NCI-H2107 treated with DMSO at 0.1 percent for 48 hours (cell line): ENCODE results near the gene ACSF2.
"Not testable (repeated sequence)": the region's sequence is repeated elsewhere in the genome, so short reads cannot be mapped to it uniquely, and the experiment has no call there.

ENCODE experiments used
- DNase-seq: peaks from one replicate; lab custom pipeline; 2025; ENCODE audit not compliant: unreplicated experiment; lab: John Stamatoyannopoulos, UW

Gene ACSF2, protein sequence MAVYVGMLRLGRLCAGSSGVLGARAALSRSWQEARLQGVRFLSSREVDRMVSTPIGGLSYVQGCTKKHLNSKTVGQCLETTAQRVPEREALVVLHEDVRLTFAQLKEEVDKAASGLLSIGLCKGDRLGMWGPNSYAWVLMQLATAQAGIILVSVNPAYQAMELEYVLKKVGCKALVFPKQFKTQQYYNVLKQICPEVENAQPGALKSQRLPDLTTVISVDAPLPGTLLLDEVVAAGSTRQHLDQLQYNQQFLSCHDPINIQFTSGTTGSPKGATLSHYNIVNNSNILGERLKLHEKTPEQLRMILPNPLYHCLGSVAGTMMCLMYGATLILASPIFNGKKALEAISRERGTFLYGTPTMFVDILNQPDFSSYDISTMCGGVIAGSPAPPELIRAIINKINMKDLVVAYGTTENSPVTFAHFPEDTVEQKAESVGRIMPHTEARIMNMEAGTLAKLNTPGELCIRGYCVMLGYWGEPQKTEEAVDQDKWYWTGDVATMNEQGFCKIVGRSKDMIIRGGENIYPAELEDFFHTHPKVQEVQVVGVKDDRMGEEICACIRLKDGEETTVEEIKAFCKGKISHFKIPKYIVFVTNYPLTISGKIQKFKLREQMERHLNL

DNA sequence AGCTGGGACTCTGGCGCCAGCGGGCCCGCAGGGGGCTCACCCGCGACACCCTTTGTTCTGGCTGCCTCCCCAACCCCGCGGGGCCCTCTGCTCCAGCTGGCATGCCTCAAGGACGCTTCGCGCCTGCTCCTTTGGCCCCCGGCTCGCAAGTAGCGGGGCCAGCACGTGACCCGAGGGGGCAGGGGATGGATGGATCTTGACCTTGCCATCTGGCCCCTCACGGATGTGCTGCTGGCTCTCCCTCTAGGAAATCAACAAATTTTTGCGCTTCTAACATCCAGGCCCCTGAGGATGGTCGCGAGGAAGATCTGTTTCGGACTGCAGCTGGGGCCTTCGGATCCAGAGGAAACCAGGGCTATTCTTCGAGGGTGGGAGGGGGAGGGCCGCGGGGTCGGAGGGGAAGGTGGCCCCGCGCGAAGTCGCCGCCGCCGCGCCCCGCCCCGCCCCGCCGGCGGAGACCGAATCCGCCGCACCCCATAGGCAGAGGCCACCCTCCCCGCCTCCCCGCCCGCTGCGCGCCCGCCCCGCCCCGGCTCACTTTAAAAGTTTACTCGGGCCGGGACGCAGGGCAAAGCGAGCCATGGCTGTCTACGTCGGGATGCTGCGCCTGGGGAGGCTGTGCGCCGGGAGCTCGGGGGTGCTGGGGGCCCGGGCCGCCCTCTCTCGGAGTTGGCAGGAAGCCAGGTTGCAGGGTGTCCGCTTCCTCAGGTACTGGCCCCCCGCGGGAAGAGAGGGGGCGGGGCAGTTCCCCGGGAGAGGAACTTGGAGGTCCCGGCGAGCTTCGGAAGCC is at the start of gene ACSF2:
Gene ACSF2, plus strand, starts transcription at position 537 of the 790 bp plus-strand sequence. Its CDS starts 44 bp downstream, at position 581.
- DNase-seq, result no peak

DNA sequence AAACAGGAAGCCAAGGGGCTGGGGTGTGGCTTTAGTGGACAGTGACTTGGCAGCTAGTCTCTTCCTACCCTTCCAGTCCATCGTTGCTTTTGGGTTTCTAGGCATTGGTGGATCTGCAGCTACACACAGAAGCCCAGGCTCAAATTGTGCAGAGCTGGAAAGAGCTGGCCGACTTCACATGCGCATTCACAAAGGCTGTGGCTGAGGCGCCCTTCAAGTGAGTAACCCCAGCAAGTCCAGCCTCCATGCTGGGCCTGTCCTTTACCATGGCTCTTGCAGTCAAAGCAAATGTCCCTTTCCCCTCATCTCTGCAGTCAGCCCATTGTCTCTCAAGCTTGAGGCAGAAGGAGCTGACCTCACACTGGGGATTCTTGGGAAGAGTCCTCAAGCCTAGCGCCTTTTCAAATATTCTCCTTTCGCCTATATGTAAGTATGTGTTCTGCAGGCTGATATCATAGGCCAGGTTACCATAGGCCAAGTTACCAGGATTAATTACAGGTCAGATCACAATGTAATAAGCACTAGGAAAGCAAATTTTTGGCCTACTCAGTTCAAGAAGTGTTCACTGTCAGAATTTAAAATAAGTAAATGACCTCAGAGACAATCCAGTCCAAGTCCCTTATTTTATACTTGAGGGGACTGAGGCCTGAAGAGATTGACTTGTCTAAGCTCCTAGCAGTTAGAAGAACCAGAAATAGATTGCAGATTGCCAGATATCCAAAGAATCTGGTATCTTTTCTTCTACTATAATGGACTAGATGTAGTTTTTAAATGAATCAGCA is 46.5 kb upstream of the ACSF2 start:
- no peak for DNase-seq

DNA sequence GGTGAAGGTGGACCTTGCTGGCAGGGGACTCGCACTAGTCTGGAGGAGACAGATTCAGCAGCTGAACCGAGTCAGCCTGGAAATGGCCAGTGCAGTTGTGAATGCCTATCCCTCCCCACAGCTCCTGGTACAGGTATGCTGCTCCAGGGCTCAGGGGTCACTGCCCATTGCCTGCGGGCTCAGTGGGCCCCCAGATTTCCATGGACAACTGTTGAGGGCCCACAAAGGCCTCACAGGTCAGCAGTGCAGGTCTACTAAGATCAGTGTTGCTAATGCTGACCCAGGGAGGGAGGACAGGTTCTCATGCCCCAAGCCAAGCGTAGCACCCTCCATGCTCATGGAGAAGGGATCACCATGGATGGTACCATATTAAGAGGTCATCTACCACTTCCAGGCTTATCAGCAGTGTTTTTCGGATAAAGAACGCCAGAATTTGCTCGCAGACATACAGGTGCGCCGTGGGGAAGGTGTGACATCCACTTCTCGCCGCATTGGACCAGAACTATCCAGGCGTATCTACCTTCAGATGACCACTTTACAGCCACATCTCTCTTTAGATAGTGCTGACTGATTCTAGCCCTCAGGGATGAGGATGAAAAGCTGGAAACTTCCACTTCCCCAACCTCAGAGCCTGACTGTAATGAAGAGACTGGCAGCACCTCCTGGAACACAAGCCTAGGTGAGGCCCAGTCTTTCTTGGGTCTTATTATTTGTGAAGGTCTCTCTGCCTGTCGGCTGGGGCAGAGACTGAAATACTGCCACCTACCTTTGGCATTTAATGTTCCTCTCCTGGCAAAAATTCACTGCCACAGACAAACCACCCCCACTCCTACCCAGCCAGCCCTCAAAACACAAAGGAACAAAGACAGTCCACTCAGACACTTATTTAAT is 45.4 kb upstream of the ACSF2 start:
- no peak for DNase-seq

DNA sequence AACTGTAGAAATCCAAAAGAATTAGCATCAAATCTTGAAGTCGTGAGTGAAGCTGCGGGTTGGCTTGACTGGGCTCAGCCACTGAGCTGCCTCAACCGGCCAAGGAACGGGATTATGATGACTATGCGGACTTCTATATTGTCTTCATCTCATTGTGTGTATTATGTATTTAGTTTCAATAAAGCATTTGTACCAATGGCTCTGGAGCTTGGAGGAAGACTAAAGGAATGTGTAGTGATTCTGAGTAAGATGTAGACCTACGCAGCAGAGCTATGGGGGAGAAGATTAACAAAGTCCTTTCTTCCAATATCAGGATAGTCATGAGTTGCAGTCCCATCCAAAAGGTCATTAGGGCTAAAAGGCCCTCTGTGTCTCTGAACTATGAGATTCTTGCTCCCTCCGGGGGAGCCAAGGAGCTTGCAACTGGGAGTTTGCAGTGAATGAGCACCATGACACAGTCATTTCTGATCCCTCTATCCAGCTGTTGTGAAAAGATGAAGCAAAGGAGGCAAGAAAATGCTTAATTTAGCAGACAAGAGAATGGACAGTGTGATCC is 44.7 kb upstream of the ACSF2 start:
- no peak for DNase-seq

DNA sequence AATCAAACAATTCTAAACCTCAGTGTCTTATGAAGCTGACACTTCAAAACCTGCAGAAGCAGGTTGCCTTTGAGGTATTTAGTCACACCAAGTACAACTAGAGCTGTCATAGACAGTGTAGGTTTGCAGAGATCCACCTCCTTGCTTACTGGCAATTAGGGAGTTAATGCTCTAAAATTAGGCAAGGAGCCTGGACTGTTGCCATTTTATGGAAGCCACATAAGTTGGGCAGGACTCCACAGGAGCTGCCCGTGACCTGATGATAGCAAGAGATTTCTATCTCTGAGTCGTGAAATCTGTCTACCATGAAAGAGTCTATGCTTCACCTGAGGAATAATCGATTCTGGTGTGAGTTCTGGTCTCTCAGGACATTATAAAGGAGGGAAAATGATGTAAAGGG is 44.1 kb upstream of the ACSF2 start:
- no peak for DNase-seq

DNA sequence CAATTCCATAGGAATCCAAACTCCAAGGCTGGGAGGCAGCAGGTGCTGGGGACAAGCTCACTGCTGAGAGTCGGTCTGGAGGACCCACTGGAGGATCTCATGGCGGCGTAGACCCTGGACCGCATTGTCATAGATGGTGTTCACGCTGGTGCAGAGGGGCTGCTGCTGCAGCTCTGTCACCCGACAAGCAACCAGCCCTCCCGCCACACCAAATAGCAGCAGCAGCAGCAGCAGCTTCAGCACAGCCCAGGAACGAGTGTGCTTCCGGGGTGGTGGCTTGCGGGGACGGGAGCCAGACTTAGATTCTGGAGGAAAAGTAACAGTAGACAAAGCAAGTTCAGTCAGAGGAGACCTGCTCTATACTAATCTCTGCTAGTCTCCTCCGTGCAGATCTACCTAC is 43.1 kb upstream of the ACSF2 start:
- no peak for DNase-seq

DNA sequence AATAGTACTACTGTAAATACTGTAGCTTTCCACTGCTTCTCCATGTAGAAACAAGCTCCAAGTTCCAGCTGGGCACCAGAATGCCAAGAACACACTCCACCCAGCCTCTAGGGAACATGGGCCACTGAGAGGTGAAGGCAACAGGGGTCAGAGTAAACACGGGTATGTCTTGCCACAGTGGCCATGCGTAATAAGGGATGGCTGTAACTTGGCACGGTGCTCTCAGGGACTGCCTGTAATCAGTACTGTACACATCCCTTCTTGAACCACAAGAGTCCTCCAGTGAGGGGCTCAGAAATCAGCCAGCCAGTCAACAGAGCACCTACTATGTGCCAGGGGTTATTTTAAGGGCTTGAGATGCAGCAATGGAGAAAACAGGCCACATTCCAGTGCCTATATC is 39.5 kb upstream of the ACSF2 start:
- DNase-seq, result no peak

DNA sequence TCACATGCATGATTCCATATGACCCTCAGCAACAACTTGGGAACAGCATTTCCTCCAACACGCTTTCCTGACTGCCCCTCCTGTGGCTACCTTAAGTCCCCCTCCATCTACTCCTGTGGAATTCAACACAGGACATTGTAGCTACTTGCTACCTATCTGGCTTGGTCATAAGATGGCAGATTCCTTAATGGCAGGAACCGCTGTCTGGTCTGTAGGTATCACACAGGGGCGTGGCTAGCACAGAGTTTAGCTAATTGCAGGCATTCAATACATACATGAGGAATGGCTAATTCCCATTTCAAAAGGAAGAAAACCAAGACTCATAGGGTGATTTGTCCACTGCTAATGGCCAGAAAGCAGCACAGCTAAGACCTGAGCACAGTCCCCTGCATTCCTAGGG is 37.3 kb upstream of the ACSF2 start:
- DNase-seq, result no peak

DNA sequence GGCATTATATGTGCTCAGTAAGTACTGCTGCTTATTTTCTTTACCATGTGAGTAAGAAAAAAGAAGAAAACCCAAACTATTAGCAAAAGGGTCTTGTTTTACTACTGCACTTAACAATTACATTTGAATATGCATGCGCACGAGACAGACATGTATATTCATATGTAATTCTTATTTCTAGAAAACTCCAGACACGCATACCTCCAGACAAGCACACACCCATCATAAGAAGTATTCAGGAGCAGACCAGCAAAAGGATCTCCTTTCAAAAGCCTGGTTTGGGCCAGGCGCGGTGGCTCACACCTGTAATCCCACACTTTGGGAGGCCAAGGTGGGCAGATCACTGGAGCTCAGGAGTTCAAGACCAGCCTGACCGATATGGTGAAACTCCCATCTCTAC is 36.5 kb upstream of the ACSF2 start:
- no peak for DNase-seq

DNA sequence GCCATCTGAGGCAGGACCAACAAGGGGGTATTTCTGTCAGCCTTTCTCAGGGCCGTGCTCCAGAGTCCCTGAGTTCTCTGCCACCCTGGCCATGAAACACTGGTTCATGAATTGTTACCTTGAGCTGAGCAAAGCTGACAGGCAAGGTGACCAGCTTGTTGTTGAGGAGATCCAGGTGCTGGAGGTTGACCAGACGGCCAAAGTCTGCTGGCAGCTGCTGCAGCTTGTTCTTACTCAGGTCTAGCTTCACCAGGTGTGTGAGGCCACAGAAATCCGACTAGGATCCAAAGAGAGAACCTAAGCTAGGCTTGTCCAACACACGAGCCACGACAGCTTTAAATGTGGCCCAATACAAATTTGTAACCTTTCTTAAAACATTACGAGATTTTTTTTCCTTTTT is 33.4 kb upstream of the ACSF2 start:
- no peak for DNase-seq

DNA sequence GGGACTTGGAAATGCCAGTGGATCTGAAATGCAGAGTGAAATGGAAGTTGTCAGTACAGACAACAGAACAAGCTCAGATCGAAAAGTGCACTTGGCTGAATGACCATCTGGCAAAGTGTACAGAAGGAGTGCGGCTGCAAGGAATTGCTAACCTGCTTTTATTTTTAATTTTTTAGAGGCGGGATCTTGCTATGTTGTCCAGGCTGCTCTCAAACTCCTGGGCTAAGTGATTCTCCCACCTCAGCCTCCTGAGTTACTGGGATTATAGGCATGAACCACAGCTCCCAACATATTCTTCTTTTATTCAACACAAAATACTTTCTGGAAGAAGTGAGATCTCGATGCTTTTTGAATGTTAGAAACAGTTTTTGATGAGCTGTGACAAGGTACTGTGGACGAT is 32.3 kb upstream of the ACSF2 start:
- DNase-seq, result no peak

DNA sequence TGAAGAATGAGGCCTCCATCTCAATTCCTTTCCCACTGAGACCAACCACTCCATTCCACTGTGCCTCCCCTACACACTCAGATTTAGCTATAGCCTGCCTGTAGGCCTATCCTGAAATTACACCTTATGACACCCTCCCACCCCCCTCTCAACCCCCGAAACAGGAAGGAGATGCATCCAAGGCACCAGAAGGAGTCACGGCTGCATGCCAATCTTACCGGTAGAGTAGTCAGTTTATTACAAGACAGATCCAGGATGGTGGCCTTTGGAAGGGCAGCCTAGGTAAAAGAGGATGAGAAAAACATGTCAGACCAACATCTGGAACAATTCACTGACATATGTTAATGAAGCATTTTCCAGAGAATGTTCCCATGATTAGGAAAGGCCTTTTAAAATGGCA is 31.3 kb upstream of the ACSF2 start:
- DNase-seq, result no peak

DNA sequence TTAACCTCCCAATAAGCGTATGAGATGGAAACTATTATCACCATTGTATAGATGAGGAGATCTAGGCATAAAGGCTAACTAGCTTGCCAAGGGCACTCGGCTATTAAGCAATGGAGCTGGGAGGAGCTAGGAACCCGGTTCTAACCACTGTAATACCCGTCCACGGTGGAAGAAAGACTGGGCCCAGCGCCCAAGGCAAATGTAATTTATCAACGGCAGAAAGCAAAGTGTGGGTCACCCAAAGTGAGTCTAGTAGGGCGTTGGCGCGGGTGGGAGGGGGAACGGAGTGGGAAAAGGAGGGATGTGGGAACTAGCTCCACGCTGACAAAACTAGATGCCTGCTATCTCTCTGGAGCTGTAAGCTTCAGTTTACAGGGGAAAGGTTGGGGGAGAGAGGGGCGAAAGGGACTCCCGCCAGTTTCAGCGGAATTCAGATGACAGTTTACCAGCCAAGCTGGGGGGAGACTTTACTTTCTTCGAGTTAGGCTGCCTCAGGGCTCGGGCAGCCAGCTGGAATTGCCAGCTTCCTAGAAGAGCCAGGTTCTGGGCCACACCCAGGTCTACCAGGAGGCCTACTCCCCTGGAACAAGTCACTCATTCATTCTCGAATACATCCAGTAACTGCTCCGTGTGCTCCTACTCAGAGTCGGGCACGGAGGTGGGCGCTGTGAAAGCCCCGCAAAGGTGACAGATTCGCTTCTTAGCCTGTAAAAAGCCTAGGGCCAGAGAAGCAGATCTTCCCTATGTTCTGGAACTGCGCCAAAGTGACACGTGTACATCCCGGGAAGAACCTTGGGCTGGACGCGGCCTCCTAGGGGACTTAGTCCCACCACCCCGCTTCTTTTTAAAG is 29.5 kb upstream of the ACSF2 start:
- DNase-seq, result no peak

DNA sequence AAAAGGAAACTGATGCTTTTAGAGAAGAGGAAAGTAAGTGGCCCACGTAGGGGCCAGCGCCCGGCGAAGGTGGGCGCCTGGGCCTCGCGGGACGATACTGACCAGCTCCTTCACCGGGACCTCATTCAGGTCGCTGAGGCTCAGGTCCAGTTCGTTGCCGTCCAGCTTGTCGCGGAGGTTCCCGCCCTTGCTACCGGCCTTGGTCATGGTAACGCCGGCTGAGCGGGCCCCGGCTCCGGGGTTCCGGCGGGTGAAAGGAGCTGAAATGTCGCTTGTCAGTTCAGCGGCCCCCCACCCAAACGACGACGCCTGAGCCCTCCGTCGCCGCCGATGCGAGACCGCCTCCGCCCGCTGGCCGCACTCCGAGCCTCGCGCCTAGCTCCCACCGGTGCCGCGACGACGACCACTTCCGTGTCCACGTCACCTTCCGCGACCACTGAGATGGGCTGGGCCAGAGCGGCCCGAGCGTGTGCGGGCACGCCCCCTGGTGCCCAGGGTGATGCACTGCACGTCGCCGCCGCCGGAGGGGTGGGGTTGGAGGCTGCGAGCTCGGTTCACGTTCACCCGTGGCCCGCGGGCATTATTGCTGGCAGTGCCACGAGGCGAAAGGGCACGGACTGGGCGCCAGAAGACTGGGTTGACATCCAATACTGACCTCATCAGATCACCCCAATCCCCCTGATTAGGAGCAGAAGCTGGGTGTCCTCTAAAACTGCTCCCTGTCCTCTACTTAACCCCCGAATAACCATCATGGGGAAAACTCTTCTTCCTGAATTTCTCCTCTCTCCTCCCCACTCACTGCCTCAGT is 28.7 kb upstream of the ACSF2 start, which contains the start of gene LRRC59:
Gene LRRC59, minus strand, starts transcription at position 413 of the 808 bp plus-strand sequence. Its CDS starts 206 bp downstream, at position 207.
- DNase-seq, result peak; percentile 15

DNA sequence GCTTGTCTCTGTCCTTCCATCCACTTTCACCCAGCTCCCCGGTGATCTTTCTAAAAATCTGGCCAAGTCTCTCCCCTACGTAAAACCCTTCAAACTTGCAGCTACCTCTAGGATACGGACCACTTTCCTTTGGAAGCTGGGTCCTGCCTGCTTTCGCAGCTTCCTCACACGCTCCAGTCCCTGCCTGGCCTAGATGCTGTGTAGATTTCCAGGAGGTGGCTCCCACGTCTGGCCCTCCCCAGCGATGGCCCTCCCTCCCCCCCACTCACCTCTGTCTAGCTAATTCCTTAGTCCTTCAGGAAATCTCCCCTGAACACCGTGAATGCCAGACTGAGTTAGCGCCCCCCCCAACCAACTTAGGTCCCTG is 28.1 kb upstream of the ACSF2 start:
- DNase-seq, result no peak

DNA sequence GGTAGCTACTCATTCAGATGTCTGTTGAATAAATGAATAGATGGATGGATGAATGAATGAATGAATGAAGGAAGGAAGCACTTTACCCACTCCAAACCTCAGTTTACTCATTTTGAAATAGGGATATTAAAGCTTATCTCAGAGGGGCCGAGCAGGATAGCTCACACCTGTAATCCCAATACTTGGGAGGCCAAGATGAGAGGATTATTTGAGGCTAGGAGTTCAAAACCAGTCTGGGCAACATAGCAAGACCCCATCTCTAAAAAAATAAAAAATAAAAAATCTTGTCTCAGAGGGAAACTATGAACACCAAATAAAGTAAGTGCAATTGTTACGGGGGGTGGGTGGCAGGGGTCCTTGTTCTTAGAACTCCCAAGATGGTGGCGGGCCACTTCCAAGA is 27.3 kb upstream of the ACSF2 start:
- not testable (repeated sequence) for DNase-seq

DNA sequence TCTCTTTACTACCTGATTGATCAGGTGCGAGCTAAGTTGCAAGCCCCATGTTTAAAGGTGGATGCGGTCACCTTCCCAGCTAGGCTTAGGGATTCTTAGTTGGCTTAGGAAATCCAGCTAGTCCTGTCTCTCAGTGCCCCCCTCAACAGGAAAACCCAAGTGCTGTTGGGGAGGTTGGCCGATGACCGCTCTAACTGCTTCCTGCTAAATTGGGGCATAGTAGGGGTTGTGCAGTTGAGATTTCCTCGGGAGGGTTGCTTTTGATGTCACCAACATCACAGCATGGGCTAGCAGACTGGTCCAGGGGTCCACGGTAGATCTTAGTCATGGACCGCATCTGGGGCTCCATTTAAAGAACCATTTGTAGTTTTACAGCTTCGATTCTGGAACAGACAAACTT is 26.4 kb upstream of the ACSF2 start:
- not testable (repeated sequence) for DNase-seq

DNA sequence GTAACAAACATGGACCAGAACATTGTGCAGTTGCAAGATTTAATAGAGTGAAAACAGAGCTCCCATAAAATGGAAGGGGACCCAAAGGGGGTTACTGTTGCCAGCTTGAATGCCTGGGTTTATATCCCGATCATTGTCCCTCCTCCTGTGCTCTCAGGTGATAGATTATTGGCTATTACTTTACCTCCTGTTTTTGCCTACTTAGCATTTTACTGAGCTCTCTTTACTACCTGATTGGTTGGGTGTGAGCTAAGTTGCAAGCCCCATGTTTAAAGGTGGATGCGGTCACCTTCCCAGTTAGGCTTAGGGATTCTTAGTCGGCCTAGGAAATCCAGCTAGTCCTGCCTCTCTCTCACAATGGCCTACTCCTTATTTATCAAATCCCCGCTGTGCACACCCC is 20.7 kb upstream of the ACSF2 start:
- not testable (repeated sequence) for DNase-seq
